K562 (cell line): ENCODE data around the gene FPGS. TPM values are rescaled to one million over a fixed set of nuclear protein-coding genes. Genes with fewer than 3 reads are reported as not detected.

Experiments
- HMBOX1 ChIP-seq: sonication (generic); IDR thresholded peaks from 2 replicates; pipeline ENCODE4 v1.6.1; 2016
- ID3 ChIP-seq, 2 experiments: fragments of 250-450 bp in 1 of 2; fragments of 450-650 bp in 1 of 2; sonication (Bioruptor Pico) in 1 of 2; IDR thresholded peaks; 2 replicates each; pipeline versions ENCODE4 v1.6.1 to v1.8.0; 2016 to 2021; ENCODE audit warnings: mild to moderate bottlenecking in 2 of 2, moderate library complexity in 2 of 2, missing compliant biosample characterization in 1 of 2, missing genetic modification characterization in 1 of 2
- MLLT1 ChIP-seq, 2 experiments: fragments of 450-650 bp; IDR thresholded peaks; 2 replicates each; pipeline ENCODE4 v1.6.1; 2016
- RAD21 ChIP-seq, 2 experiments: fragments of 250-450 bp in 1 of 2; fragments of 450-650 bp in 1 of 2; sonication (Bioruptor Pico) in 1 of 2; formaldehyde crosslinking in 1 of 2; IDR thresholded peaks in 1 of 2; conservative IDR thresholded peaks in 1 of 2; 2 replicates each; pipeline versions ENCODE4 v1.4.0 to v1.8.0; 2020 to 2022; ENCODE audit warnings: mild to moderate bottlenecking in 2 of 2, moderate library complexity in 1 of 2
- RBM22 ChIP-seq: fragments of 200-400 bp; formaldehyde crosslinking; IDR thresholded peaks from 2 replicates; pipeline ENCODE4 v1.6.1; 2018; ENCODE audit warnings: low read length, low read depth; ENCODE audit not compliant: poor library complexity, severe bottlenecking
- RBM25 ChIP-seq: fragments of 200-400 bp; formaldehyde crosslinking; IDR thresholded peaks from 2 replicates; pipeline ENCODE4 v1.6.1; 2018; ENCODE audit warnings: low read length, low read depth, moderate library complexity; ENCODE audit not compliant: severe bottlenecking
- TRIM25 ChIP-seq: fragments of 450-650 bp; IDR thresholded peaks from 2 replicates; pipeline ENCODE4 v1.7.0; 2016; ENCODE audit warnings: borderline replicate concordance
- ZBED1 ChIP-seq: IDR thresholded peaks from 2 replicates; pipeline ENCODE4 v1.6.1; 2014
- ZNF584 ChIP-seq: fragments of 200-800 bp; sonication (Bioruptor generic); IDR thresholded peaks from 2 replicates; pipeline ENCODE4 v1.6.1; 2016; ENCODE audit warnings: low read depth, mild to moderate bottlenecking, missing genetic modification characterization, missing compliant biosample characterization
- polyA plus RNA-seq, 8 experiments: library from polyadenylated mRNA; depleted of rRNA in 4 of 8; stranded (reverse) in 5 of 8; unstranded in 3 of 8; fragments of >200 nt; fragmentation: Nextera tagmentation in 2 of 8; fragmentation: Illumina TruSeq in 1 of 8; extraction: Ambion mirVana in 2 of 8; extraction: Trizol in 1 of 8; gene quantifications; 2 replicates each; pipeline versions ENCODE4 v1.2.1 to v1.2.3, GENCODE V29; 2011 to 2014; ENCODE audit warnings: inconsistent platforms in 1 of 8, missing spikeins in 1 of 8
- total RNA-seq, 7 experiments: library from RNA; depleted of rRNA in 6 of 7; stranded (reverse); fragments of >200 nt in 6 of 7; fragmentation: Illumina TruSeq in 2 of 7; extraction: Trizol in 2 of 7; gene quantifications; 2 replicates each; pipeline versions ENCODE4 v1.2.1 to v1.2.3, GENCODE V29; 2011 to 2021; ENCODE audit warnings: low replicate concordance in 1 of 7
- TF ChIP-seq, protein P1 (sequence below): fragments of 250-450 bp; sonication (Bioruptor Pico); IDR thresholded peaks from 2 replicates; pipeline ENCODE4 v1.4.0; 2020; ENCODE audit warnings: mild to moderate bottlenecking, moderate library complexity
- TF ChIP-seq, protein P2 (sequence below): sonication (generic); formaldehyde crosslinking; IDR thresholded peaks from 2 replicates; pipeline ENCODE4 v1.8.0; 2022; ENCODE audit warnings: mild to moderate bottlenecking, missing genetic modification reagents
- TF ChIP-seq, protein P3 (sequence below): fragments of 450-650 bp; formaldehyde crosslinking; IDR thresholded peaks from 2 replicates; pipeline ENCODE4 v1.4.0; 2020; ENCODE audit warnings: mild to moderate bottlenecking, moderate library complexity

FPGS gene
- total and polyA plus RNA-seq, 9 of the 15 experiments (the other 6 are each of a cell fraction or from before 2014, with no cell fraction given) = 0.84 to 86.4 (median 59.2) TPM

GRCh38 chr9:127802576-127803443, at the start of gene FPGS (continued):
- TF ChIP-seq TRIM25 = no peak
- no peak for TF ChIP-seq ZNF584
- TF ChIP-seq, protein P1, sequence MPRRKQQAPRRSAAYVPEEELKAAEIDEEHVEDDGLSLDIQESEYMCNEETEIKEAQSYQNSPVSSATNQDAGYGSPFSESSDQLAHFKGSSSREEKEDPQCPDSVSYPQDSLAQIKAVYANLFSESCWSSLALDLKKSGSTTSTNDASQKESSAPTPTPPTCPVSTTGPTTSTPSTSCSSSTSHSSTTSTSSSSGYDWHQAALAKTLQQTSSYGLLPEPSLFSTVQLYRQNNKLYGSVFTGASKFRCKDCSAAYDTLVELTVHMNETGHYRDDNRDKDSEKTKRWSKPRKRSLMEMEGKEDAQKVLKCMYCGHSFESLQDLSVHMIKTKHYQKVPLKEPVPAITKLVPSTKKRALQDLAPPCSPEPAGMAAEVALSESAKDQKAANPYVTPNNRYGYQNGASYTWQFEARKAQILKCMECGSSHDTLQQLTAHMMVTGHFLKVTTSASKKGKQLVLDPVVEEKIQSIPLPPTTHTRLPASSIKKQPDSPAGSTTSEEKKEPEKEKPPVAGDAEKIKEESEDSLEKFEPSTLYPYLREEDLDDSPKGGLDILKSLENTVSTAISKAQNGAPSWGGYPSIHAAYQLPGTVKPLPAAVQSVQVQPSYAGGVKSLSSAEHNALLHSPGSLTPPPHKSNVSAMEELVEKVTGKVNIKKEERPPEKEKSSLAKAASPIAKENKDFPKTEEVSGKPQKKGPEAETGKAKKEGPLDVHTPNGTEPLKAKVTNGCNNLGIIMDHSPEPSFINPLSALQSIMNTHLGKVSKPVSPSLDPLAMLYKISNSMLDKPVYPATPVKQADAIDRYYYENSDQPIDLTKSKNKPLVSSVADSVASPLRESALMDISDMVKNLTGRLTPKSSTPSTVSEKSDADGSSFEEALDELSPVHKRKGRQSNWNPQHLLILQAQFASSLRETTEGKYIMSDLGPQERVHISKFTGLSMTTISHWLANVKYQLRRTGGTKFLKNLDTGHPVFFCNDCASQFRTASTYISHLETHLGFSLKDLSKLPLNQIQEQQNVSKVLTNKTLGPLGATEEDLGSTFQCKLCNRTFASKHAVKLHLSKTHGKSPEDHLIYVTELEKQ (CRISPR knock-in tag) = no peak
- TF ChIP-seq RBM25 = peak; percentile 74
- TF ChIP-seq, protein P2, sequence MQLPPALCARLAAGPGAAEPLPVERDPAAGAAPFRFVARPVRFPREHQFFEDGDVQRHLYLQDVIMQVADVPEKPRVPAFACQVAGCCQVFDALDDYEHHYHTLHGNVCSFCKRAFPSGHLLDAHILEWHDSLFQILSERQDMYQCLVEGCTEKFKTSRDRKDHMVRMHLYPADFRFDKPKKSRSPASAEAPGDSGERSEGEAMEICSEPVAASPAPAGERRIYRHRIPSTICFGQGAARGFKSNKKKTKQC (CRISPR knock-in tag) = peak; percentile 66; the same call in 1 of the 2 replicates
- TF ChIP-seq RAD21 (CRISPR knock-in tag; conservative IDR thresholded peaks at IDR 0.05 in 1 of 2, IDR thresholded peaks at IDR 0.05 in 1 of 2) = 0 out of 4 replicates have a peak, but pooled peaks have one; percentile 0 to 2
- peak; percentile 39; the same call in 1 of the 2 replicates for TF ChIP-seq ZBED1
- no peak for TF ChIP-seq HMBOX1
- peak in 1 of 2 experiments; percentile 31; a peak in 1 of 4 replicates for TF ChIP-seq MLLT1 (IDR thresholded peaks at IDR 0.05)
- no peak for TF ChIP-seq ID3 (CRISPR knock-in tag; IDR thresholded peaks at IDR 0.05)
- no peak for TF ChIP-seq ID3 (tag; IDR thresholded peaks at IDR 0.05)
- TF ChIP-seq, protein P3, sequence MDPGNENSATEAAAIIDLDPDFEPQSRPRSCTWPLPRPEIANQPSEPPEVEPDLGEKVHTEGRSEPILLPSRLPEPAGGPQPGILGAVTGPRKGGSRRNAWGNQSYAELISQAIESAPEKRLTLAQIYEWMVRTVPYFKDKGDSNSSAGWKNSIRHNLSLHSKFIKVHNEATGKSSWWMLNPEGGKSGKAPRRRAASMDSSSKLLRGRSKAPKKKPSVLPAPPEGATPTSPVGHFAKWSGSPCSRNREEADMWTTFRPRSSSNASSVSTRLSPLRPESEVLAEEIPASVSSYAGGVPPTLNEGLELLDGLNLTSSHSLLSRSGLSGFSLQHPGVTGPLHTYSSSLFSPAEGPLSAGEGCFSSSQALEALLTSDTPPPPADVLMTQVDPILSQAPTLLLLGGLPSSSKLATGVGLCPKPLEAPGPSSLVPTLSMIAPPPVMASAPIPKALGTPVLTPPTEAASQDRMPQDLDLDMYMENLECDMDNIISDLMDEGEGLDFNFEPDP = no peak
- peak; percentile 55 for TF ChIP-seq RBM22
